Measurements from ENCODE around the gene COA5. TPM values are rescaled to one million over a fixed set of nuclear protein-coding genes. Genes with fewer than 3 reads are reported as not detected.

The COA5 gene
- polyA plus RNA-seq, 1 of the 3 experiments (the other 2 are of a cell fraction) = 40.3 TPM

DNA sequence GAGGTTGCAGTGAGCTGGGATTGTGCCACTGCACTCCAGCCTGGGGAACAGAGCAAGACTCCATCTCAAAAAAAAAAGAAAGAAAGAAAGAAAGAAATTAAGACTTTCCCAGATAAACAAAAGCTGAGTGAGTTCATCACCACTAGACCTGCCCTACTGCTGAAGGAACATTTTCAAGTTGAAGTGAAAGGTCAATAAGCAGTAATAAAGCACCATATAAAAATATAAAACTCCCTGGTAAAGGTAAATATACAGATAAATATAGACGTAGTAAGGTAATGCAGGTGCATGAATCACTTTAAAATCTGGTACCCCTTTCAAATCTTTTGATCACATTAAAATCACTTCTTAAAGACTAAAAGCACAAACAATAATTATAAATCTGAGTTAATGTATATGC lies 42.7 kb upstream of the COA5 start (continued):
- TF ChIP-seq, protein P1, sequence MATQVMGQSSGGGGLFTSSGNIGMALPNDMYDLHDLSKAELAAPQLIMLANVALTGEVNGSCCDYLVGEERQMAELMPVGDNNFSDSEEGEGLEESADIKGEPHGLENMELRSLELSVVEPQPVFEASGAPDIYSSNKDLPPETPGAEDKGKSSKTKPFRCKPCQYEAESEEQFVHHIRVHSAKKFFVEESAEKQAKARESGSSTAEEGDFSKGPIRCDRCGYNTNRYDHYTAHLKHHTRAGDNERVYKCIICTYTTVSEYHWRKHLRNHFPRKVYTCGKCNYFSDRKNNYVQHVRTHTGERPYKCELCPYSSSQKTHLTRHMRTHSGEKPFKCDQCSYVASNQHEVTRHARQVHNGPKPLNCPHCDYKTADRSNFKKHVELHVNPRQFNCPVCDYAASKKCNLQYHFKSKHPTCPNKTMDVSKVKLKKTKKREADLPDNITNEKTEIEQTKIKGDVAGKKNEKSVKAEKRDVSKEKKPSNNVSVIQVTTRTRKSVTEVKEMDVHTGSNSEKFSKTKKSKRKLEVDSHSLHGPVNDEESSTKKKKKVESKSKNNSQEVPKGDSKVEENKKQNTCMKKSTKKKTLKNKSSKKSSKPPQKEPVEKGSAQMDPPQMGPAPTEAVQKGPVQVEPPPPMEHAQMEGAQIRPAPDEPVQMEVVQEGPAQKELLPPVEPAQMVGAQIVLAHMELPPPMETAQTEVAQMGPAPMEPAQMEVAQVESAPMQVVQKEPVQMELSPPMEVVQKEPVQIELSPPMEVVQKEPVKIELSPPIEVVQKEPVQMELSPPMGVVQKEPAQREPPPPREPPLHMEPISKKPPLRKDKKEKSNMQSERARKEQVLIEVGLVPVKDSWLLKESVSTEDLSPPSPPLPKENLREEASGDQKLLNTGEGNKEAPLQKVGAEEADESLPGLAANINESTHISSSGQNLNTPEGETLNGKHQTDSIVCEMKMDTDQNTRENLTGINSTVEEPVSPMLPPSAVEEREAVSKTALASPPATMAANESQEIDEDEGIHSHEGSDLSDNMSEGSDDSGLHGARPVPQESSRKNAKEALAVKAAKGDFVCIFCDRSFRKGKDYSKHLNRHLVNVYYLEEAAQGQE (IDR thresholded peaks at IDR 0.05; ENCODE audit: low read depth, low read length) = no peak
- no peak for TF ChIP-seq RXRA (IDR thresholded peaks at IDR 0.05; ENCODE audit: borderline replicate concordance, low read depth)
- TF ChIP-seq RAD21 (IDR thresholded peaks at IDR 0.05; ENCODE audit: low read length) = no peak
- no peak for TF ChIP-seq EZH2phosphoT487 (IDR thresholded peaks at IDR 0.05; ENCODE audit: borderline replicate concordance, low read depth)
- no peak for TF ChIP-seq FOXM1 (IDR thresholded peaks at IDR 0.05; ENCODE audit: low read depth)
- TF ChIP-seq CHD2 (IDR thresholded peaks at IDR 0.05; ENCODE audit: low read length, partially characterized antibody) = no peak

DNA sequence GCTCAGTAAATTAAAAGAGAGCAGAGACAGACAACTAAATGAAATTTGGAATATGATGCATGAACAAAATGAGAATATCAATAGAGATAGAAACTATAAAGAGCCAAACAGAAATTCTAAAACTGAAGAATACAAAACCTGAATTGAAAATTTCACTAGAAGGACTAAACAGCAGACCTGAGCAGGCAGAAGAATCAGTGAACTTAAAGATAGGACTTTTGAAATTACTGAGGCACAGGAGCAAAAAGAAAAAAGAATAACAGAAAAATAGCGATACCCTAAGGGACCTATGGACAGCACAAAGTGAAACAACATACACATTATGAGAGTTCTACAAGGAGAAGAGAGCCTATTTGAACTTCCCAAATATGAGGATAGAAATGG lies 41.7 kb upstream of the COA5 start:
- Histone ChIP-seq H3K4me2 (no peak overlapping the region), H3K4me3 (ENCODE audit: low read depth in 2 of 2, low read length in 1 of 2) (no peak overlapping the region), H3K27ac (ENCODE audit: low read depth in 2 of 2, low read length in 1 of 2) (no peak overlapping the region), H3K79me2 (ENCODE audit: insufficient read depth) (no peaks in the 10 kb centered on the region), H3K9me3 (no peaks in the 10 kb centered on the region), H4K20me1 (ENCODE audit: insufficient read depth) (no peaks in the 10 kb centered on the region), H3K4me1 (ENCODE audit: control insufficient read depth in 1 of 2, insufficient read depth in 2 of 2, low read depth in 1 of 2, low read length in 1 of 2) (no peaks in the 10 kb centered on the region; a peak in 1 of 4 replicates), H3K9ac (no peak overlapping the region), H3K27me3 (ENCODE audit: insufficient read depth) (no peaks in the 10 kb centered on the region), H3K36me3 (replicated peaks in 1 of 2; ENCODE audit: control insufficient read depth in 1 of 2, insufficient read depth in 2 of 2, low read length in 1 of 2) (no peaks in the 10 kb centered on the region), H3F3A (replicated peaks; ENCODE audit: insufficient read depth) (no peaks in the 10 kb centered on the region), H2AFZ (ENCODE audit: low read depth) (no peak overlapping the region), H3K9me2 (no peaks in the 10 kb centered on the region)
- 50% methylated on average over 1 of the region's 1 CpG for WGBS (ENCODE audit: low lambda C conversion rate)
- ChIA-PET POLR2A (no interaction called here), CTCF (interaction anchor here (0.6 to 2.2 kb wide), 63 partner anchors 8 to 1609 kb away, joined by 3 to 64 read pairs (median 4); partner anchors contain the start of genes CRACDL, EIF5B and MGAT4A)
- DNase-seq = no peak
- TF ChIP-seq RFX5 (IDR thresholded peaks at IDR 0.05; ENCODE audit: low read length) (no peak), NRF1 (IDR thresholded peaks at IDR 0.05; ENCODE audit: low read depth, low read length) (no peak), RCOR1 (IDR thresholded peaks at IDR 0.05; ENCODE audit: low read length) (no peak), YY1 (IDR thresholded peaks at IDR 0.05; ENCODE audit: low read depth) (no peak), TEAD4 (IDR thresholded peaks at IDR 0.05; ENCODE audit: borderline replicate concordance, insufficient read depth) (no peak), FOXM1 (IDR thresholded peaks at IDR 0.05; ENCODE audit: low read depth) (no peak), ELF1 (IDR thresholded peaks at IDR 0.05) (no peak), FOSL2 (IDR thresholded peaks at IDR 0.05; ENCODE audit: borderline replicate concordance, low read depth) (no peak), EZH2phosphoT487 (IDR thresholded peaks at IDR 0.05; ENCODE audit: borderline replicate concordance, low read depth) (no peak), POLR2AphosphoS5 (IDR thresholded peaks at IDR 0.05; ENCODE audit: low read depth, low read length) (no peak), RAD21 (IDR thresholded peaks at IDR 0.05; ENCODE audit: low read length) (no peak), TCF12 (IDR thresholded peaks at IDR 0.05) (no peak), JUND (IDR thresholded peaks at IDR 0.05) (no peak), NFIC (IDR thresholded peaks at IDR 0.05; ENCODE audit: borderline replicate concordance) (no peak), GABPA (IDR thresholded peaks at IDR 0.05; ENCODE audit: low read depth) (no peak), CHD2 (IDR thresholded peaks at IDR 0.05; ENCODE audit: low read length, partially characterized antibody) (no peak)
- TF ChIP-seq, protein P2, sequence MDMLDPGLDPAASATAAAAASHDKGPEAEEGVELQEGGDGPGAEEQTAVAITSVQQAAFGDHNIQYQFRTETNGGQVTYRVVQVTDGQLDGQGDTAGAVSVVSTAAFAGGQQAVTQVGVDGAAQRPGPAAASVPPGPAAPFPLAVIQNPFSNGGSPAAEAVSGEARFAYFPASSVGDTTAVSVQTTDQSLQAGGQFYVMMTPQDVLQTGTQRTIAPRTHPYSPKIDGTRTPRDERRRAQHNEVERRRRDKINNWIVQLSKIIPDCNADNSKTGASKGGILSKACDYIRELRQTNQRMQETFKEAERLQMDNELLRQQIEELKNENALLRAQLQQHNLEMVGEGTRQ (IDR thresholded peaks at IDR 0.05; ENCODE audit: borderline replicate concordance, low read depth, low read length) = no peak
- TF ChIP-seq, protein P3, sequence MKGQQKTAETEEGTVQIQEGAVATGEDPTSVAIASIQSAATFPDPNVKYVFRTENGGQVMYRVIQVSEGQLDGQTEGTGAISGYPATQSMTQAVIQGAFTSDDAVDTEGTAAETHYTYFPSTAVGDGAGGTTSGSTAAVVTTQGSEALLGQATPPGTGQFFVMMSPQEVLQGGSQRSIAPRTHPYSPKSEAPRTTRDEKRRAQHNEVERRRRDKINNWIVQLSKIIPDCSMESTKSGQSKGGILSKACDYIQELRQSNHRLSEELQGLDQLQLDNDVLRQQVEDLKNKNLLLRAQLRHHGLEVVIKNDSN (IDR thresholded peaks at IDR 0.05; ENCODE audit: borderline replicate concordance, low read depth) = no peak
- TF ChIP-seq, protein P4, sequence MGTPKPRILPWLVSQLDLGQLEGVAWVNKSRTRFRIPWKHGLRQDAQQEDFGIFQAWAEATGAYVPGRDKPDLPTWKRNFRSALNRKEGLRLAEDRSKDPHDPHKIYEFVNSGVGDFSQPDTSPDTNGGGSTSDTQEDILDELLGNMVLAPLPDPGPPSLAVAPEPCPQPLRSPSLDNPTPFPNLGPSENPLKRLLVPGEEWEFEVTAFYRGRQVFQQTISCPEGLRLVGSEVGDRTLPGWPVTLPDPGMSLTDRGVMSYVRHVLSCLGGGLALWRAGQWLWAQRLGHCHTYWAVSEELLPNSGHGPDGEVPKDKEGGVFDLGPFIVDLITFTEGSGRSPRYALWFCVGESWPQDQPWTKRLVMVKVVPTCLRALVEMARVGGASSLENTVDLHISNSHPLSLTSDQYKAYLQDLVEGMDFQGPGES (IDR thresholded peaks at IDR 0.05; ENCODE audit: low read depth, low read length) = no peak
